Naive B cell (primary cell): ENCODE data around the gene BBS5. TPM values are rescaled to one million over a fixed set of nuclear protein-coding genes. Genes with fewer than 3 reads are reported as not detected.
"Not testable (repeated sequence)": the region's sequence is repeated elsewhere in the genome, so short reads cannot be mapped to it uniquely, and the experiment has no call there.

Experiments
- ATAC-seq, 2 donors: fragments of 150-1000 bp; cut with Tn5 transposase; 2 replicates each; pipeline ENCODE4 v1.10.0; 2021; ENCODE audit warnings: low read depth in 2 of 2, mild to moderate bottlenecking in 2 of 2, moderate library complexity in 2 of 2
- DNase-seq: peaks from one replicate; pipeline ENCODE4 v3.0.0; 2022
- H3K27ac Mint-ChIP-seq, 6 donors: one replicate each; pipeline ENCODE4 v1.8.0; 2020 to 2022; ENCODE audit warnings: mild to moderate bottlenecking in 6 of 6, mixed read lengths in 6 of 6, moderate library complexity in 5 of 6, inconsistent platforms in 2 of 6
- H3K27me3 Mint-ChIP-seq, 3 donors: one replicate each; pipeline ENCODE4 v1.8.0; 2021 to 2022; ENCODE audit warnings: mixed read lengths in 3 of 3, mild to moderate bottlenecking in 1 of 3
- H3K36me3 Mint-ChIP-seq, 2 donors: one replicate each; pipeline ENCODE4 v1.8.0; 2020 to 2022; ENCODE audit warnings: mixed read lengths in 2 of 2, inconsistent platforms in 1 of 2, mild to moderate bottlenecking in 1 of 2
- H3K4me1 Mint-ChIP-seq, 3 donors: one replicate each; pipeline ENCODE4 v1.8.0; 2020 to 2022; ENCODE audit warnings: mixed read lengths in 3 of 3, inconsistent platforms in 1 of 3, mild to moderate bottlenecking in 1 of 3, moderate library complexity in 1 of 3
- H3K4me3 Mint-ChIP-seq, 8 donors: one replicate each; pipeline ENCODE4 v1.8.0; 2020 to 2022; ENCODE audit warnings: mild to moderate bottlenecking in 8 of 8, mixed read lengths in 8 of 8, moderate library complexity in 8 of 8, inconsistent platforms in 2 of 8
- H3K9me3 Mint-ChIP-seq, 7 donors: one replicate each; pipeline ENCODE4 v1.8.0; 2020 to 2022; ENCODE audit warnings: mixed read lengths in 7 of 7, mild to moderate bottlenecking in 5 of 7, inconsistent platforms in 2 of 7, moderate library complexity in 1 of 7
- polyA plus RNA-seq, 6 donors: library from polyadenylated mRNA; unstranded; fragments of 300-500 nt; fragmentation: Illumina TruSeq; gene quantifications; one replicate each; pipeline ENCODE4 v1.2.3, GENCODE V29; 2021; ENCODE audit warnings: low read depth in 6 of 6

Gene BBS5
- polyA plus RNA-seq, 6 donors from 2014 or later: 0.19 to 0.44 (median 0.29) TPM; not detected in 3

DNA sequence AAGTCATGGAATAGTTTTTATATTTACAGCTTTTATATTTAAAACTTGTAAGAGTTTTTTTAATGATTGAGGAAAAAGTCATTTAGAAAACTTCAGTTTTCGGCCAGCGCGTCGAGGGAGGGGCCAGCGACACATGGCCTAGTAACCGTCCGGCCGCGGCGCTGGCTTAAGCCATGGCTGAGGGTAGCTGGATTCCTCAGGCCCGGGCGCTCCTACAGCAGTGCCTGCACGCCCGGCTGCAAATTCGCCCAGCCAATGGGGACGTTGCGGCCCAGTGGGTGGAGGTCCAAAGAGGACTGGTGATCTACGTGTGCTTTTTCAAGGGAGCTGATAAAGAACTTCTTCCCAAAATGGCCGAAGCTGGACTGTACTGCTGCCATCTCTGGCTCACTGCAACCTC, 25.4 kb downstream of the BBS5 start:
- Mint-ChIP-seq H3K27ac (no peak overlapping the region), H3K4me3 (no peak overlapping the region), H3K27me3 (no peaks in the 10 kb centered on the region), H3K4me1 (no peaks in the 10 kb centered on the region), H3K36me3 (no peaks in the 10 kb centered on the region), H3K9me3 (no peaks in the 10 kb centered on the region)
- no peak for DNase-seq
- no peak for ATAC-seq

- ATAC-seq: no peak
- Mint-ChIP-seq H3K4me3 (no peak overlapping the region), H3K36me3 (no peaks in the 10 kb centered on the region), H3K9me3 (no peaks in the 10 kb centered on the region), H3K27ac (no peak overlapping the region), H3K27me3 (no peaks in the 10 kb centered on the region), H3K4me1 (no peaks in the 10 kb centered on the region)
- DNase-seq: no peak
These were observed 28.4 kb downstream of the BBS5 start for GRCh38 chr2:169507698-169508097.

DNA sequence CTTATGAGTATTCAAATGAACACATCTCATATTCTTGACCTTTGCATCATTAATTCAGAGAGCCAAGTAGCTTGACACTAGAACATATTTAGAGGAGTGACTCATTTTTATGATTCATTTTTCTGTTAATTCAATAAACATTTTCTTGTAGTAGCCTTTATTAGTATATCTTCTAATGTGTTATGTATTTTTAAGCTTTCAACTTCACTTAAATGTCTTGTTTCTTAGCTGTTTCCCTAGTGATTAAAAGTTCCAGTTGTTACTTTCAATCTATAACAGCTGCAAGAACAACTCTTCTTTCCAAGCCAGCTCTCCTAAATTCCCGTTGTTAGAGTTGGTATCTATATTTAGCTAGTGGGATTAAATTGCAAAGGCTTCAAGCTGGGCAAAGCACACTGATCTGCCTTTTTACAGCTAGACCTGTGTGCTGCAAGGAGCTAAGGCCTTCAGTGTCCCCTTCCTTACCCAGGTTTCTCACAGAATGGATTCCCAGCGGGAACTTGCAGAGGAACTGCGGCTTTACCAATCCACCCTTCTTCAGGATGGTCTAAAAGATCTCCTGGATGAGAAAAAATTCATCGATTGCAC, 30.1 kb downstream of the BBS5 start, which contains the start of gene KLHL41:
KLHL41 (plus strand) TSS at position 405 of the 588 bp plus-strand sequence; CDS start at position 482, 77 bp downstream.
- no peak for DNase-seq
- Mint-ChIP-seq H3K27ac (no peak within 1 kb of the TSS), H3K36me3 (no peaks in the 10 kb centered on the region), H3K9me3 (no peaks in the 10 kb centered on the region), H3K4me3 (no peak within 1 kb of the TSS), H3K27me3 (no peaks in the 10 kb centered on the region), H3K4me1 (no peaks in the 10 kb centered on the region)
- ATAC-seq: no peak

DNA sequence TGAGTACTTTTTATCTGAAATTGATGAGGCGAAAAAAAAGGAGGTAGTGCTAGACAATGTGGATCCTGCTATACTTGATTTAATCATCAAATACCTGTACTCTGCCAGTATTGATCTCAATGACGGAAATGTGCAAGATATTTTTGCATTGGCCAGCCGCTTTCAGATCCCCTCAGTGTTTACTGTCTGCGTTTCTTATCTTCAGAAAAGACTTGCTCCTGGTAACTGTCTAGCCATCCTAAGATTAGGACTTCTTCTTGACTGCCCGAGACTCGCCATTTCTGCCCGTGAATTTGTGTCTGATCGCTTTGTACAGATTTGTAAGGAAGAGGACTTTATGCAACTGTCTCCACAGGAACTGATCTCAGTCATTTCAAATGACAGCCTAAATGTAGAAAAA, 30.7 kb downstream of the BBS5 start:
- H3K9me3 Mint-ChIP-seq: no peaks in the 10 kb centered on the region
- no peak for DNase-seq
- no peaks in the 10 kb centered on the region for H3K36me3 Mint-ChIP-seq
- no peak overlapping the region for H3K27ac Mint-ChIP-seq
- no peak for ATAC-seq
- no peak overlapping the region for H3K4me3 Mint-ChIP-seq
- no peaks in the 10 kb centered on the region for H3K27me3 Mint-ChIP-seq
- no peaks in the 10 kb centered on the region for H3K4me1 Mint-ChIP-seq

GRCh38 chr2:169510496-169510895, 31.2 kb downstream of the BBS5 start:
- Mint-ChIP-seq H3K36me3 (no peaks in the 10 kb centered on the region), H3K27me3 (no peaks in the 10 kb centered on the region)
- ATAC-seq: no peak

GRCh38 chr2:169511818-169512217, 32.5 kb downstream of the BBS5 start:
- Mint-ChIP-seq H3K4me1 (no peaks in the 10 kb centered on the region), H3K9me3 (no peaks in the 10 kb centered on the region), H3K27me3 (no peaks in the 10 kb centered on the region), H3K4me3 (no peak overlapping the region), H3K27ac (no peak overlapping the region), H3K36me3 (no peaks in the 10 kb centered on the region)
- ATAC-seq: no peak
- no peak for DNase-seq

More at GRCh38 chr2:169510496-169510895, 31.2 kb downstream of the BBS5 start:
- H3K4me1 Mint-ChIP-seq: no peaks in the 10 kb centered on the region
- no peak for DNase-seq
- no peaks in the 10 kb centered on the region for H3K9me3 Mint-ChIP-seq
- H3K4me3 Mint-ChIP-seq: no peak overlapping the region
- no peak overlapping the region for H3K27ac Mint-ChIP-seq

DNA sequence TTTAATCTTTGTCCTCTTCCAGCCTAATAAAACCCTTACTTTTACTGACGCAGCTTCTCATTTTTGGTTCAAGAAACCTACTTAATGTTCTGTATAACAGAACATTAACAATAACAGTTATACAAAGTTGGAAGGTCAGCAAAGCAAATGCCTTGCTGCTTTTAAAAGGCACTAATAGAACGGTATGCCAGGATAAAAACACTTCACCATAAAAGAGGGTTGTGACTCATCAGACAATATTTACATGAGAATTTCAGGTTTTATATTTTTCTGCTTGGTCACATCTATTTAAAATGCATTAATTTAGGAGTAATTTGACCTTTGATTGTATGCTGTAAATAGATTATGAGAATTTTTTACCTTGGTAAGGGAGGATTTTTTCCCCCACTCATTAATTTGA, 33.2 kb downstream of the BBS5 start:
- Mint-ChIP-seq H3K4me1 (no peaks in the 10 kb centered on the region), H3K4me3 (no peak overlapping the region), H3K9me3 (no peaks in the 10 kb centered on the region), H3K36me3 (no peaks in the 10 kb centered on the region), H3K27ac (no peak overlapping the region), H3K27me3 (no peaks in the 10 kb centered on the region)
- no peak for DNase-seq
- no peak for ATAC-seq

DNA sequence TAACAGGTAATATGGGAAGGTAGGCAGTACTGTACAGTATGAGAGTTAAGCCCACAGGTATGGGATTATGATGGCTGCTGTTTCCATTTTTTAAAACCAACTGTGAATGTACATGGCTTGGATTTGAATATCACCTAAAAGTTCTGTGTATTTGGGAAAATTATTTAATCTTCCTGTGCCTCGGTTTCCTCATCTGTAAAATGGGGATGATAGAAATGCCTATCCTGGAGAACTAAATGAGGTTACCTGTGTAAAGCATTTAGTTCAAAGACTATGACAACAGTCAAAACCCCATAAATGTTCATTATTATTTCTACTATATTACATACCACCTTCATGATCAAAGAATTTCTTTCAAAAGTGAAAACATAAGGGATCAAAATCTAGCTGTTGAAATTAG, 33.8 kb downstream of the BBS5 start:
- Mint-ChIP-seq H3K4me1 (no peaks in the 10 kb centered on the region), H3K27ac (peak overlapping the region in 1 of 6 donors; percentile 80), H3K36me3 (no peaks in the 10 kb centered on the region), H3K4me3 (no peak overlapping the region), H3K9me3 (no peaks in the 10 kb centered on the region), H3K27me3 (no peaks in the 10 kb centered on the region)
- ATAC-seq (no peak), DNase-seq (no peak)

DNA sequence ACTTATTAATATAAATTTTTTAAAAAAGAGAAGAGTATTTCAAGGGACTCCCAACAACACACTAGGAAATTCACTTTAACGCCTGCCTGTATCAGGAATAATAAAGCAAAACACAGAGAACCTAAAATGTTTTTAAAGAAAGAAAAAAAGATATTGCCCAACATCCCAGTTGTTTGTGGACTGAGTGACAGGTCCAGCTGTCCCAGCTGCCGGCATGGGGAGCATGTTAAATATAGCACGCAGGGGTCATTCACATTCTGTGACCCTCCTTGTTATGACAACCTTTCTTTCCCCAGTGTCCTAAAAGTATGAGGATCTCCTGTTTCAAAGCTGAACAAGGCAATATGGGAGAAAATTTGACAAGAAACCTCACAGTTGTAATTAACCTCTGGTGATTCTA, 34.6 kb downstream of the BBS5 start:
- Mint-ChIP-seq H3K27ac (no peak overlapping the region), H3K4me1 (no peaks in the 10 kb centered on the region), H3K27me3 (no peaks in the 10 kb centered on the region), H3K36me3 (no peaks in the 10 kb centered on the region), H3K4me3 (no peak overlapping the region), H3K9me3 (no peaks in the 10 kb centered on the region)
- DNase-seq (no peak), ATAC-seq (no peak)

DNA sequence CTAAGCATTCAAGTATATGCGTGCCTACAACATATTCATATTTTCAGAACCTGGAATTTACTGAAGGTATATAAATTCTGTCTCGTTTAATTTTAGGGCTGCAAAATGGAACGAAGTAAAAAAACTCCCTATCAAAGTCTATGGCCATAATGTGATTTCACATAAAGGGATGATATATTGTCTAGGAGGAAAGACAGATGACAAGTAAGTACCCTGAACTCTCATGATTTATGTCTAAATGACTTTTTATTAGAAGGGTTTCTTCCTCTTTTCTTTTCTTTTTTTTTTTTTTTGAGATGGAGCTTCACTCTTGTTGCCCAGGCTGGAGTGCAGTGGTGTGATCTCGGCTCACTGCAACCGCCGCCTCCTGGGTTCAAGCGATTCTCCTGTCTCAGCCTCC, 35.5 kb downstream of the BBS5 start:
- ATAC-seq, DNase-seq, H3K4me1 Mint-ChIP-seq, H3K9me3 Mint-ChIP-seq, H3K27ac Mint-ChIP-seq, H3K27me3 Mint-ChIP-seq, H3K36me3 Mint-ChIP-seq, H3K4me3 Mint-ChIP-seq: not testable (repeated sequence)

GRCh38 chr2:169516488-169516995, 37.2 kb downstream of the BBS5 start:
- H3K4me3 Mint-ChIP-seq, H3K27me3 Mint-ChIP-seq, H3K4me1 Mint-ChIP-seq, H3K36me3 Mint-ChIP-seq, H3K27ac Mint-ChIP-seq, H3K9me3 Mint-ChIP-seq, ATAC-seq, DNase-seq: not testable (repeated sequence)

GRCh38 chr2:169520896-169521295, 41.6 kb downstream of the BBS5 start:
- Mint-ChIP-seq H3K4me3 (no peak overlapping the region), H3K36me3 (no peaks in the 10 kb centered on the region), H3K27me3 (no peaks in the 10 kb centered on the region), H3K4me1 (no peaks in the 10 kb centered on the region), H3K9me3 (no peaks in the 10 kb centered on the region), H3K27ac (no peak overlapping the region)
- ATAC-seq: no peak
- DNase-seq: no peak

GRCh38 chr2:169523681-169524080, 44.4 kb downstream of the BBS5 start:
- H3K27me3 Mint-ChIP-seq: no peaks in the 10 kb centered on the region
- no peaks in the 10 kb centered on the region for H3K9me3 Mint-ChIP-seq
- H3K4me1 Mint-ChIP-seq: no peaks in the 10 kb centered on the region
- DNase-seq (no peak), ATAC-seq (no peak)
- no peak overlapping the region for H3K4me3 Mint-ChIP-seq
- H3K27ac Mint-ChIP-seq: no peak overlapping the region
- no peaks in the 10 kb centered on the region for H3K36me3 Mint-ChIP-seq

- DNase-seq (no peak), ATAC-seq (no peak)
- Mint-ChIP-seq H3K4me1 (no peaks in the 10 kb centered on the region), H3K4me3 (no peak overlapping the region), H3K27ac (no peak overlapping the region), H3K36me3 (no peaks in the 10 kb centered on the region), H3K27me3 (no peaks in the 10 kb centered on the region), H3K9me3 (no peaks in the 10 kb centered on the region)
These were observed 46.1 kb downstream of the BBS5 start for GRCh38 chr2:169525434-169525833.

GRCh38 chr2:169526451-169526850, 47.2 kb downstream of the BBS5 start:
- no peak for ATAC-seq
- Mint-ChIP-seq H3K4me1 (no peaks in the 10 kb centered on the region), H3K9me3 (no peaks in the 10 kb centered on the region), H3K36me3 (no peaks in the 10 kb centered on the region), H3K27me3 (no peaks in the 10 kb centered on the region), H3K4me3 (no peak overlapping the region), H3K27ac (peak overlapping the region in 1 of 6 donors; percentile 6)
- no peak for DNase-seq
